HG03575 (cell line): Measurements from ENCODE around the gene NCOR1.

Source experiments
- ATAC-seq: cut with Tn5 transposase; IDR thresholded peaks from one replicate; pipeline ENCODE4 v1.9.1; 2021; ENCODE audit not compliant: unreplicated experiment, insufficient number of reproducible peaks, low FRiP score; ENCODE audit errors: extremely low read depth

The NCOR1 gene

DNA sequence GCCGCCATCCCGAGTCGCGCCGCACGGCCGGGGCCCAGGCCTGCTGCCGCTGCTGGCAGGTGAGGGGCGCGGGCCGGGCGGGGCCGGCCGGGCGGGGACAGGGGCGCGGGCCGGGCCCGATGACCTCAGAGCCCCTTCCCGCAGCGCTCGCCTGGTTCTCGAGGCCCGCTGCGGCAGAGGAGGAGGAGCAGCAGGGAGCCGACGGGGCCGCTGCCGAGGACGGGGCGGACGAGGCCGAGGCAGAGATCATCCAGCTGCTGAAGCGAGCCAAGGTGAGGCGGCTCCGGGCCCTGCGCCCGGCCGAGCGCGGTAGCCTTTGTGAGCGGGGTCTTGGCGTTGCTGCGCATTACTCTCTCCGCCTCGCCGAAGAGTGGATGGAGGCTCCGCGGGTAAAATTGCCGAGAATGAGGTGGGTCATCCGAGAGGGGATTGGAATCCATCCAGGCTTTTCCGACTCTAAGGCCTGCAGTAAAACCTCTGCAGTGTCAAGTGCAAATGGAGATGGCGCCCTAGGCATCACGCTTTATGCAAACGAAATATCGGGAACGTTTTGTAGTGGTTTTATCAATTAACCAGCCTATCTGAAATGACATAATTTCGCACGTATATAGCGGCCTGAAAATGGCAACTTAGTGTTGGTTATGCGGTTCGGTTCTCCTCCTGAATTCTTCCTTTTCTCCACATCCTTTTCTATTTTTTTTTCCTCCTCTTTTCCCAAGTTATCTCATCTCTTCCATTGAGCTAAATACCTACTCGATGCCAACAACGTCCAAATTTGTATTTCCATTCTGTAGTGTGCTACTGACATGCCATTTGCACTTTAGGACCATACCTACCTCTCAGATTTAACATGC lies 215.1 kb downstream of the NCOR1 start:
- ATAC-seq, result no peak

DNA sequence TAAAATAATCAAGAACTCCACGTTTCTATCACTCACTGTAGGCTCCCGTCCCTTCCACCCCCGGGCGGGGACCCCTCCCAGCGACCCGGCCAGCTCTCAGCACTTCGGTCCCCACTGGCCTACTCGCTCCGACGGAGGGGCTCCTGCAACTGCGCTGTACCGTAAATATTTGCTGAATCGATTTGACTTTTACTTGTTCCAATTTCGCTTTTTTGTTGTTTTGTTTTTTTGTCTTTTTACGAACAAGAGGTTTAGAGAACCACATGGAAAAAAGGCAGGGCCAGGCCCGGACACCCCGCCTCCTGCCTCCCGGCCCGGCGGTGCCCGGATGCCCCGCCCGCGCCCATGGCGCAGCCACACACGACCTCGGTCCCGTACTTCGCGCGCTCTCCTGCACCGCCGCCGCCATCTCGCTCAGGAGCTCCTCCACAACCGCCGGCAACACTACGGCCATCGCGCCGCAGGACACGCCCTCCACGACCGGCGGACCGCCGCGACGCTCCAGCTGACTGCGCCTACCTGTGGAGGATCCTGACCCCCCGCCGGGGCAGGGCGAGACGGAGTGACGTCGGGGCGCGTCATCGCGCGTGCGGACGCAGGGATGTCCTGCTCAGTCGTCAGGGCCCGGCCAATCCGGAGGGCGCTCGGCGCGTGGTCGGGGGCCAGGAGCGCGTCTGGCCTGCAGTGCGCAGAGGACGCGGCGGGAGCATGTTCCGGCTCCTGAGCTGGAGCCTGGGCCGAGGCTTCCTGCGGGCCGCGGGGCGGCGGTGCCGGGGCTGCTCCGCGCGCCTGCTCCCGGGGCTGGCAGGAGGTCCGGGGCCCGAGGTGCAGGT lies 216.0 kb downstream of the NCOR1 start, which contains the start of the genes TTC19 and ZSWIM7:
Gene TTC19, plus strand, starts transcription at position 684 of the 833 bp plus-strand sequence. Its CDS starts 25 bp downstream, at position 709.
Gene ZSWIM7, minus strand, starts transcription at position 564 of the 833 bp plus-strand sequence. Its CDS starts 110 bp downstream, at position 454.
- peak; percentile 54 for ATAC-seq

DNA sequence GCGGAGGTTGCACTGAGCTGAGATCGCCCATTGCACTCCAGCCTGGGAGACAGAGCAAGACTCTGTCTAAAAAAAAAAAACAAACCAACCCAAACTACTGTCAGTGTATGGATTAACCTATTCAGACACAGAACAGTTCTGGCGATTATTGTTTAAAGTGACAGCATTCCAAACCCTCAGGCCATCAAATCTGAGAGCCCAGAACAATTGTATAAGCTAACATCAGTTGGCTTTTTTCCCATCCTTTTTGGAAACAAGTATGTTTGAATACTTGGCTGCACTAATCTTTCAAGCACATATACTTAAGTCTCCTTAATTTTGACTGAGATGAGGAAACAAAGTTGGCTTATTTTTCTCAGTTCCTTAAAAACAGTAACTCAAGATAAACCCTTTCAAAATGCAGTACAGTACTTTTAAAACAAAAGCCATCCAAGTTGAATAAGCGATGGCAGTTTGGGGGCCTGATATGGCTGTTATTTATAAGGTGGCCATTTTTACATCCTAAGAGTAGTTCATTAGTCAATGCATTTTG lies 217.2 kb downstream of the NCOR1 start:
- no peak for ATAC-seq

GRCh38 chr17:15996322-15996721 lies 219.0 kb downstream of the NCOR1 start:
- no peak for ATAC-seq

DNA sequence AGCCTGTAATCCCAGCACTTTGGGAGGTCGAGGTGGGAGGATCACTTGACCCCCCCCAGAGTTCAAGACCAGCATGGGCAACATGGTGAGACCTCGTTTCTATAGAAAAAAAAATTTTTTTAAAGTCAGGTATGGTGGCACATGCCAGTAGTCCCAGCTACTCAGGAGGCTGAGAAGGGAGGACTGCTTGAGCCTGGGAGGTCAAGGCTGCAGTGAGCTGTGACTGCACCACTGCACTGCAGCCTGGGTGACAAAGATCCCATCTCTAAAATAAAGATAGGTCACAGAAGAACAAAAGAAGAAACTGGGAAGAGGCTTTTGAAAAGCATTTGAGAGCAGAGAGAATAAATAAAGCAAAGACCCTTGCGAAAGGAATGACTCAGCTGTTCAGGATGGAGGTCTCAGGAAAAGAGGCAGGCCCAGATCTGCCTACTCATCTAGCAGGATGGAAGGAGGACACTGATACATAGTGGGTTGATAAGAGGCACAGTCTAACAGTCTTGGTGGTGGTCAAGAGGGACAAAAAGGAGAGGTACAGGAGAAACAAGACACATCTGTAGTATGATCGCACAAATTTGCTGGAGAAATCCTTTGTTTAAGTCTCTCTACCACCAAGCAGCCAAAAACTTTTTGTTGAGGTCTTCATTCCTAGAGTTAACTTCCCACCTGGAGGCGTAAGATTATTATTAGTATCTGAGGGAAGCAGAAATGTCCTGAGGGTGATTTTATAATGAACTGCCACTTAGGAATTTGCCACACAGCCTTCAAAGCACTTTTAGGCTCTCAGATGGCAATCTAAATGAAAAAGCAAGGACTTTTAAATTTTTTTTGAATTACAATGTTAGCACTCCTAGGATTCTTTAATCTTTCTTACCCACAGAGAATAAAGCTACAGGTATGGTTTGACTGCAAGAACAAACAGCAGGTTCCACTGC lies 233.4 kb downstream of the NCOR1 start:
- ATAC-seq, result no peak

- peak; percentile 70 for ATAC-seq
Observed at GRCh38 chr17:15981208-15981607, 234.1 kb downstream of the NCOR1 start.
